Panc1 (cell line): ENCODE results near the gene PFN3. TPM values are rescaled to one million over a fixed set of nuclear protein-coding genes. Genes with fewer than 3 reads are reported as not detected.

ENCODE experiments used
- ATAC-seq: fragments of 200-7000 bp; cut with Tn5 transposase; 2 replicates; pipeline ENCODE4 v1.9.1; 2020; ENCODE audit warnings: mild to moderate bottlenecking, moderate library complexity
- BruUV-seq: library from RNA; stranded (reverse); fragments of 400-500 nt; replicated peaks from 2 replicates; lab custom pipeline; 2021; lab: Mats Ljungman, UMichigan
- CTCF ChIA-PET: fragments of 300-600 bp; sonication (Branson Sonifier 250); formaldehyde crosslinking; loops from one replicate; lab custom pipeline; 2022; ENCODE audit warnings: antibody characterized with exemption; lab: Charles Lee
- POLR2A ChIA-PET: fragments of 300-600 bp; sonication (Branson Sonifier 250); formaldehyde crosslinking; loops from one replicate; lab custom pipeline; 2022; ENCODE audit warnings: antibody characterized with exemption; lab: Charles Lee
- DNase-seq: peaks from one replicate; pipeline ENCODE4 v3.0.0-alpha.2; 2010; ENCODE audit warnings: low read depth, low spot score
- H3K27ac ChIP-seq: 2 replicates; pipeline ENCODE4 v1.5.1; 2011; ENCODE audit warnings: mild to moderate bottlenecking, low read length, inconsistent platforms
- H3K27me3 ChIP-seq: fragments of 200-500 bp; sonication (Bioruptor generic); 2 replicates; pipeline ENCODE4 v1.6.0; 2014; ENCODE audit warnings: low read length, inconsistent platforms; ENCODE audit not compliant: control insufficient read depth, insufficient read depth
- H3K36me3 ChIP-seq: fragments of 200-500 bp; sonication (Bioruptor generic); 2 replicates; pipeline ENCODE4 v1.5.1; 2014; ENCODE audit warnings: inconsistent platforms, mild to moderate bottlenecking, low read length, moderate library complexity; ENCODE audit not compliant: control insufficient read depth, insufficient read depth
- H3K4me1 ChIP-seq: 2 replicates; pipeline ENCODE4 v1.5.1; 2011; ENCODE audit warnings: inconsistent platforms, mild to moderate bottlenecking, low read length, moderate library complexity; ENCODE audit not compliant: control insufficient read depth, insufficient read depth
- H3K4me3 ChIP-seq, 2 experiments: 2 replicates each; pipeline ENCODE4 v1.5.1; 2011 to 2012; ENCODE audit warnings: low read depth in 2 of 2, low read length in 2 of 2, mild to moderate bottlenecking in 2 of 2, inconsistent platforms in 1 of 2, moderate library complexity in 1 of 2
- H3K9me3 ChIP-seq: fragments of 200-500 bp; sonication (Bioruptor generic); 2 replicates; pipeline ENCODE4 v1.5.1; 2014; ENCODE audit warnings: low read depth, mild to moderate bottlenecking, inconsistent platforms, low read length, moderate library complexity; ENCODE audit not compliant: control insufficient read depth, insufficient read depth
- CTCF ChIP-seq: fragments of 450-650 bp; IDR thresholded peaks from 2 replicates; pipeline ENCODE4 v1.5.1; 2017; ENCODE audit warnings: mild to moderate bottlenecking
- POLR2AphosphoS5 ChIP-seq: IDR thresholded peaks from 2 replicates; pipeline ENCODE4 v1.6.1; 2012; ENCODE audit warnings: mild to moderate bottlenecking, low read depth, low read length, moderate library complexity
- REST ChIP-seq, 2 experiments: IDR thresholded peaks; 2 replicates each; pipeline ENCODE4 v1.6.1; 2011 to 2012; ENCODE audit warnings: low read depth in 2 of 2, control low read depth in 1 of 2, low read length in 1 of 2, mild to moderate bottlenecking in 1 of 2, moderate library complexity in 1 of 2; ENCODE audit not compliant: insufficient read depth in 1 of 2
- SIN3A ChIP-seq: IDR thresholded peaks from 2 replicates; pipeline ENCODE4 v1.6.1; 2012; ENCODE audit warnings: low read depth, mild to moderate bottlenecking, low read length, moderate library complexity, borderline replicate concordance; ENCODE audit not compliant: insufficient read depth
- TCF7L2 ChIP-seq: IDR thresholded peaks from 2 replicates; pipeline ENCODE4 v1.6.1; 2011; ENCODE audit warnings: mild to moderate bottlenecking, low read depth, low read length, inconsistent platforms
- in situ Hi-C: cut with HindIII; loops from 2 replicates; pipeline ENCODE4 v1.10.0; 2016; ENCODE audit warnings: low sequenced_read_pairs, low pct_unique_long_range_greater_than_20kb
- intact Hi-C: fragments of 100-400 bp; cut with micrococcal nuclease; formaldehyde crosslinking; loops from one replicate; pipeline ENCODE4 v1.10.0; 2022; ENCODE audit not compliant: unreplicated experiment
- total RNA-seq: library from RNA; stranded (reverse); gene quantifications from one replicate; pipeline ENCODE4 v1.2.1, GENCODE V29; 2021; ENCODE audit not compliant: unreplicated experiment

Gene PFN3
- total RNA-seq, 1 experiment from 2014 or later = not detected

- Histone ChIP-seq H3K4me1 (peaks cover 46% of the 10 kb centered on the region), H3K27ac (peak overlapping the region; percentile 84), H3K36me3 (no peaks in the 10 kb centered on the region; the same call in 1 of the 2 replicates), H3K4me3 (no peak overlapping the region), H3K27me3 (no peaks in the 10 kb centered on the region), H3K9me3 (no peaks in the 10 kb centered on the region)
- TF ChIP-seq SIN3A (no peak), POLR2AphosphoS5 (peak; percentile 23; the same call in 1 of the 2 replicates)
- TSS peak; percentile 79 for BruUV-seq
- ChIA-PET CTCF (interaction anchor here (0.7 kb wide), 1 partner anchor 67 kb away, joined by 3 read pairs; no protein-coding TSS in a partner anchor), POLR2A (interaction anchor here (0.6 to 0.7 kb wide), 5 partner anchors 9 to 163 kb away, joined by 4 to 6 read pairs (median 4); no protein-coding TSS in a partner anchor)
- intact Hi-C loops = no loop called here
- in situ Hi-C loops = no loop called here
- DNase-seq (no peak), ATAC-seq (no peak)
These were observed 44.8 kb upstream of the PFN3 start for GRCh38 chr5:177445052-177445916.

GRCh38 chr5:177444106-177445051 is 43.9 kb upstream of the PFN3 start:
- Histone ChIP-seq H3K4me1 (peaks cover 42% of the 10 kb centered on the region), H3K27ac (0 out of 2 replicates have a peak overlapping the region, but pooled peaks have one; percentile 20), H3K9me3 (no peaks in the 10 kb centered on the region), H3K27me3 (no peaks in the 10 kb centered on the region), H3K36me3 (no peaks in the 10 kb centered on the region; the same call in 1 of the 2 replicates), H3K4me3 (no peak overlapping the region)
- no peak for ATAC-seq
- TF ChIP-seq POLR2AphosphoS5 = no peak
- no peak for TF ChIP-seq REST (IDR thresholded peaks at IDR 0.05; ENCODE audit: insufficient read depth in 1 of 2, low read depth in 2 of 2, low read length in 1 of 2)
- no peak for TF ChIP-seq SIN3A
- no peak for TF ChIP-seq TCF7L2
- TF ChIP-seq CTCF = no peak
- ChIA-PET POLR2A (interaction anchor here (0.6 kb wide), 1 partner anchor 95 kb away, joined by 7 read pairs; no protein-coding TSS in a partner anchor), CTCF (no interaction called here)
- no peak for DNase-seq
- no TSS peak for BruUV-seq
- in situ Hi-C loops = no loop called here
- intact Hi-C loops = no loop called here
